ENCODE data around the gene DIP2B. TPM values are rescaled to one million over a fixed set of nuclear protein-coding genes. Genes with fewer than 3 reads are reported as not detected.

Gene DIP2B
- total RNA-seq, 1 donor from 2014 or later, result 37.1 TPM

GRCh38 chr12:50751948-50752721, 247.3 kb downstream of the DIP2B start:
- Histone ChIP-seq H3K79me2 (ENCODE audit: low read depth) (no peaks in the 10 kb centered on the region), H3K9me3 (ENCODE audit: low read depth) (no peaks in the 10 kb centered on the region), H3K4me1 (no peaks in the 10 kb centered on the region), H3K36me3 (no peaks in the 10 kb centered on the region), H3K27me3 (no peaks in the 10 kb centered on the region), H3K27ac (no peak overlapping the region), H3K4me2 (no peak overlapping the region), H3K4me3 (no peak overlapping the region), H3K9ac (no peak overlapping the region), H3F3A (ENCODE audit: low read depth) (no peaks in the 10 kb centered on the region), H4K20me1 (ENCODE audit: low read depth) (no peaks in the 10 kb centered on the region), H2AFZ (replicated peaks) (no peak overlapping the region)
- Mint-ChIP-seq H3K27ac (peak overlapping the region; percentile 1), H3K27me3 (ENCODE audit: insufficient read depth, low read depth) (no peaks in the 10 kb centered on the region), H3K4me1 (no peaks in the 10 kb centered on the region), H3K36me3 (peaks cover 17% of the 10 kb centered on the region), H3K9me3 (no peaks in the 10 kb centered on the region), H3K4me3 (no peak overlapping the region)
- no peak for DNase-seq (ENCODE audit: low spot score)
- TF ChIP-seq, protein P1, sequence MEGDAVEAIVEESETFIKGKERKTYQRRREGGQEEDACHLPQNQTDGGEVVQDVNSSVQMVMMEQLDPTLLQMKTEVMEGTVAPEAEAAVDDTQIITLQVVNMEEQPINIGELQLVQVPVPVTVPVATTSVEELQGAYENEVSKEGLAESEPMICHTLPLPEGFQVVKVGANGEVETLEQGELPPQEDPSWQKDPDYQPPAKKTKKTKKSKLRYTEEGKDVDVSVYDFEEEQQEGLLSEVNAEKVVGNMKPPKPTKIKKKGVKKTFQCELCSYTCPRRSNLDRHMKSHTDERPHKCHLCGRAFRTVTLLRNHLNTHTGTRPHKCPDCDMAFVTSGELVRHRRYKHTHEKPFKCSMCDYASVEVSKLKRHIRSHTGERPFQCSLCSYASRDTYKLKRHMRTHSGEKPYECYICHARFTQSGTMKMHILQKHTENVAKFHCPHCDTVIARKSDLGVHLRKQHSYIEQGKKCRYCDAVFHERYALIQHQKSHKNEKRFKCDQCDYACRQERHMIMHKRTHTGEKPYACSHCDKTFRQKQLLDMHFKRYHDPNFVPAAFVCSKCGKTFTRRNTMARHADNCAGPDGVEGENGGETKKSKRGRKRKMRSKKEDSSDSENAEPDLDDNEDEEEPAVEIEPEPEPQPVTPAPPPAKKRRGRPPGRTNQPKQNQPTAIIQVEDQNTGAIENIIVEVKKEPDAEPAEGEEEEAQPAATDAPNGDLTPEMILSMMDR (IDR thresholded peaks at IDR 0.05), result no peak
- TF ChIP-seq EZH2phosphoT487 (IDR thresholded peaks at IDR 0.05), result no peak
- no peak for TF ChIP-seq EZH2 (IDR thresholded peaks at IDR 0.05)

GRCh38 chr12:50753232-50753769, 248.5 kb downstream of the DIP2B start:
- peaks cover 15% of the 10 kb centered on the region for H3K36me3 Mint-ChIP-seq
- H3K9me3 Mint-ChIP-seq, result no peaks in the 10 kb centered on the region
- Histone ChIP-seq H4K20me1 (ENCODE audit: low read depth) (no peaks in the 10 kb centered on the region), H3K79me2 (ENCODE audit: low read depth) (no peaks in the 10 kb centered on the region), H3K27ac (no peak overlapping the region), H3K9me3 (ENCODE audit: low read depth) (no peaks in the 10 kb centered on the region), H3K9ac (no peak overlapping the region), H3K4me3 (no peak overlapping the region), H3F3A (ENCODE audit: low read depth) (no peaks in the 10 kb centered on the region), H3K4me2 (no peak overlapping the region), H3K27me3 (no peaks in the 10 kb centered on the region), H2AFZ (replicated peaks) (no peak overlapping the region), H3K4me1 (no peaks in the 10 kb centered on the region), H3K36me3 (no peaks in the 10 kb centered on the region)
- TF ChIP-seq EZH2 (IDR thresholded peaks at IDR 0.05) (no peak), EZH2phosphoT487 (IDR thresholded peaks at IDR 0.05) (no peak)
- TF ChIP-seq, protein P1 (IDR thresholded peaks at IDR 0.05), result no peak
- no peaks in the 10 kb centered on the region for H3K4me1 Mint-ChIP-seq
- no peak for DNase-seq (ENCODE audit: low spot score)
- H3K27me3 Mint-ChIP-seq (ENCODE audit: insufficient read depth, low read depth), result no peaks in the 10 kb centered on the region
- H3K4me3 Mint-ChIP-seq, result no peak overlapping the region
- H3K27ac Mint-ChIP-seq, result no peak overlapping the region

DNA sequence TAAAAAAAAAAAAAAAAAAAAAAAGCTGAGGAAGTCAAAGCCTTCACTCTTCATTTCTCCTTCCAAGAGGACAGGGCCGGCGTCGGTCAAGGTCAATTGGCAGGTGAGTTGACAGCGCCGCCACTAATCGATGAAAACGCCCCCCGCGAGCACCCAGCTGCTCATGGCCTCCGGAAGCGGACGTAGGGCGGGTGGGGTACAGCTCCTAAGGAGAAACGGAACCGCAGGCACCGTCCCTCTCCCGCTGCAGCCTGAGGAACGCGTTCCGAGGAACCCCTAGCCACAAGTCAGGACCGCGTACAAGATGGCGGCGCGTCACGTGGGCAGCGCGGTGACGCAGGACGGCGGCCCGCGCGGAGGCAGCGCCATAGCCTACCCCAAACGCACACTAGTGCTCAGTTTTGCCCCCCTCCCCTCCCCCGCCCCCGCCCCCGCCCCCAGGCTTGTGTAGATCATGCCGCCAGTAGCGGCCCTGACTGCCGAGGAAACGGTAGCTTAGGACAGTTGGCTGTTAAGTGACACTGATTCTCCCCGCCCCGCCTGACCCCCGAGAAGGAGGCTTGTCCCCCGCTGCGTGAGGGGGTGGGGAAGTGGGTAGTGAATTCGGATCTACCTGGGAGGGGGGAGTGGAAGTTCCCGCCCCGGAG, 259.0 kb downstream of the DIP2B start, which contains the start of gene ATF1:
Gene ATF1 (plus strand): TSS at position 463 of the 647 bp plus-strand sequence. CDS start 16,045 bp downstream, outside the sequence.
- H3K4me3 ChIP-seq, result peak within 1 kb of the TSS; percentile 77
- peaks cover 3% of the 10 kb centered on the region for H3K9me3 Mint-ChIP-seq
- H3K27me3 Mint-ChIP-seq (ENCODE audit: insufficient read depth, low read depth), result no peaks in the 10 kb centered on the region
- H3K27me3 ChIP-seq, result no peaks in the 10 kb centered on the region
- H2AFZ ChIP-seq (replicated peaks), result peak within 1 kb of the TSS; percentile 96
- peaks cover 52% of the 10 kb centered on the region for H3K79me2 ChIP-seq (ENCODE audit: low read depth)
- H3K4me2 ChIP-seq, result peak within 1 kb of the TSS; percentile 89
- H3K9me3 ChIP-seq (ENCODE audit: low read depth), result no peaks in the 10 kb centered on the region
- H3K27ac ChIP-seq, result peak within 1 kb of the TSS; percentile 93
- H3K27ac Mint-ChIP-seq, result peak within 1 kb of the TSS; percentile 94
- peak within 1 kb of the TSS; percentile 97 for H3K4me3 Mint-ChIP-seq
- TF ChIP-seq EZH2phosphoT487 (IDR thresholded peaks at IDR 0.05) (no peak), EZH2 (IDR thresholded peaks at IDR 0.05) (no peak)
- TF ChIP-seq, protein P1 (IDR thresholded peaks at IDR 0.05), result no peak
- H3K9ac ChIP-seq, result peak within 1 kb of the TSS; percentile 54
- no peaks in the 10 kb centered on the region for H3K36me3 ChIP-seq
- H3K4me1 ChIP-seq, result peaks cover 7% of the 10 kb centered on the region
- H3K4me1 Mint-ChIP-seq, result peaks cover 17% of the 10 kb centered on the region
- H4K20me1 ChIP-seq (ENCODE audit: low read depth), result peaks cover 7% of the 10 kb centered on the region
- peaks cover 10% of the 10 kb centered on the region for H3K36me3 Mint-ChIP-seq
- peaks cover 26% of the 10 kb centered on the region for H3F3A ChIP-seq (ENCODE audit: low read depth)
- peak; percentile 96 for DNase-seq (ENCODE audit: low spot score)

Measured in neural progenitor cell (in vitro differentiated cells).